HG03103 (cell line): Measurements from ENCODE around the gene OR51D1.

Experiments
- ATAC-seq: cut with Tn5 transposase; IDR thresholded peaks from one replicate; pipeline ENCODE4 v1.9.1; 2021; ENCODE audit warnings: low read depth; ENCODE audit not compliant: unreplicated experiment

OR51D1 gene, protein sequence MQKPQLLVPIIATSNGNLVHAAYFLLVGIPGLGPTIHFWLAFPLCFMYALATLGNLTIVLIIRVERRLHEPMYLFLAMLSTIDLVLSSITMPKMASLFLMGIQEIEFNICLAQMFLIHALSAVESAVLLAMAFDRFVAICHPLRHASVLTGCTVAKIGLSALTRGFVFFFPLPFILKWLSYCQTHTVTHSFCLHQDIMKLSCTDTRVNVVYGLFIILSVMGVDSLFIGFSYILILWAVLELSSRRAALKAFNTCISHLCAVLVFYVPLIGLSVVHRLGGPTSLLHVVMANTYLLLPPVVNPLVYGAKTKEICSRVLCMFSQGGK

GRCh38 chr11:4636962-4637661, at the start of gene OR51D1:
OR51D1 (plus strand) TSS chr11:4637477; CDS start chr11:4639791, 2,314 bp downstream.
- ATAC-seq, result peak; percentile 93

- ATAC-seq, result no peak
Measured at GRCh38 chr11:4589017-4589416, 48.3 kb upstream of the OR51D1 start.

DNA sequence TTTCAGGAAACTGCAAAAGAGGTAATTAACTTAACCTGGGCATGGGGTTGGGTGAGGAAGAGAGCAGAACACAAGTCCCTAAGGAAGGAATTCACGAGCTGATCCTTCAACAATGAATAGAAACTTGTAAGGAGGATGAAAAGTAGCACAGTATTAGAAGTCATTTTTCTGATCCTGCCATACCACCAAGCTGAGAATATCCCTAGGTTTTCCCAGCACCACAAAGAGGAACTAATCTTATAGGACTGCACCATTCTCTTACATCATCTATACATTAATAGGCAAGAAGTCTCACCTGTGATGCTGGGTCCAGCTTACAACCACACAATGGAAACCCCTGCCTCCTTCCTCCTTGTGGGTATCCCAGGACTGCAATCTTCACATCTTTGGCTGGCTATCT, 43.5 kb upstream of the OR51D1 start, which contains the start of gene OR52I1:
TSS of gene OR52I1 (plus strand) at position 301 of the 400 bp plus-strand sequence. CDS start at position 301, 0 bp downstream.
- ATAC-seq, result no peak

- no peak for ATAC-seq
Measured at GRCh38 chr11:4605057-4605456, 32.2 kb upstream of the OR51D1 start.

GRCh38 chr11:4606231-4607015, 30.9 kb upstream of the OR51D1 start:
- no peak for ATAC-seq

GRCh38 chr11:4607096-4607495, 30.2 kb upstream of the OR51D1 start:
- ATAC-seq, result no peak

DNA sequence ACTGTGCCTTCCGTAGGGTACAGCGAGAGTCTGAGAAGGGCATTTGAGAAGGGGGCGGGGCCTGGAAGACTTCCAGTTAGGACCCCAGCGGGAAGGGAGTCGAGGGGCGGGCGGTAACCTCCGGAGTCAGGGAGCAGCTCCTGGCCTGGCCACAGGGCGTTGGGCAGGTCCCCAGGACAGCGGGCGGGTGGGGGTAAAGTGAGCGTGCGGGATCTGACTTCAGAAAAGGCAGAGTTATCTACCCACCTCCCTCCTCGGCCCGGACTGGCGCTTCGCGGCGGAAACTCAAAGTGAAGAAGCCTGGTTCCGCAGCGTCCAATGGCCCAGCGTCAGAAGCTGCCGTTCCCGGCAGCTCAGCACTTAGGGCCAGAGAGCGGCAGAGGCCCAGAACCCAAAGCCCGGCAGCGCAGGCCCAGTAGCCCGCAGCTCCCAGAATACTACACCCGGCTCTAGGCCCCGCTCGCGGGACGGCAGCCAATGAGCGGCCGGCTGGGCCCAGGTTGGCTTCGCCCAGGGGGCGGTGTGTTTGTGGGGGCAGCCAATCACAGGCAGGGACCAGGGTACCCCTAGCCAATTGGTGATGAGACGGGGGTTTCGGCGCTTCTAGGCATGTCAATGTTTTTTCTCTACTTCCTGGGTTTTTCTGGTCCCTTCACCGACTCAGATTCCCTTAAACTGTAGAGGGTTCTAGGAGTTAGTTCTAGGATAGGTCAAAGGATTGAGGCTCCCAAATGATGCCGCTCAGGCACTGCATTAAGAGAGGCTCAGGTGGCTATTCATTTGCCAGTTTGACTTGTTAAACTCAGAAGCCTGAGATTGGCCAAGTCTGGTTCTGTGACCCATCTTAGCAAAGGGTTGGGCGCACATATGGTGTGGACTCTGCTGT, 29.3 kb upstream of the OR51D1 start, which contains the start of gene TRIM68:
TSS of gene TRIM68 (minus strand) at position 451 of the 886 bp plus-strand sequence. CDS start 2,727 bp downstream, outside the sequence.
- ATAC-seq, result peak; percentile 99

GRCh38 chr11:4610258-4610935, 26.9 kb upstream of the OR51D1 start:
- no peak for ATAC-seq

- no peak for ATAC-seq
Measured at GRCh38 chr11:4611986-4612385, 25.3 kb upstream of the OR51D1 start.

GRCh38 chr11:4615856-4616444, 21.3 kb upstream of the OR51D1 start:
- no peak for ATAC-seq

DNA sequence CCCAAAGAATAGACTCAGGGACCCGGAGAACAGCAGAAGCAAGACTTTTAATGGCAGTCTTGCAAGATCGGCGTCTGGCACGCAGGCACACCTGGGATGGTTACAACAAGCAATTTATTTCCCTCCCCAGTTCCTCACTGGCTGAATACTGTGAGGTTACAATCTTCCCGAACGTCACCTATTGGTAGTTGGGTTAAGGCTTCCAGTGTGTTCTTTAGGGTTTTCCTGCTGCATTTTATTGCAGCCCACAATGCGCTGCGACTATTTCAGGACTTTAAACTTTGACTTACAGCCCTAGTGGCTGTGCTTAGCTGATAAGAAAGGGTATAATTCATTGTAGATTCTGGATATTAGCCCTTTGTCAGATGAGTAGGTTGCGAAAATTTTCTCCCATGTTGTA, 17.8 kb upstream of the OR51D1 start:
- ATAC-seq, result no peak

GRCh38 chr11:4626207-4627099, 10.8 kb upstream of the OR51D1 start:
- peak; percentile 86 for ATAC-seq

GRCh38 chr11:4636136-4636535, 1.1 kb upstream of the OR51D1 start:
- ATAC-seq, result no peak

DNA sequence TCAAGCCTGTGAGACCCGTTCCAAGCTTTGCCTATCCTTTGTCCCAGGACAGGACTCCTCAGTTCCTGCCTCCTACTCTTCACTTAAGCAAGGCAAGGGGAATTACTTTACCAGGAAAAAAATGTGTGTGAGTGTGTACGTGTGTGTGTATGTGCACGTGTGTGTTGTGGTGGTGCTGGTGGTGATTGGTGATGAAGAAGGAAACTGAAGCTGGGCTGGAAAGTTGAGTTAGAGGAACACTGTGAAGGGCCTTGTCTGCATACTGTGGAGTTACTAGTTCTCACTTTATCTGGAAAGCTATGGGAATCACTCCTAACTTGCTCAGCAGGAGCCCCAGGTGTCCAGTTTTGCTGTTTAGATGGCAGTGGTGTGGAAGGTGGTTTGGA, 378 bp downstream of the OR51D1 start:
- no peak for ATAC-seq

DNA sequence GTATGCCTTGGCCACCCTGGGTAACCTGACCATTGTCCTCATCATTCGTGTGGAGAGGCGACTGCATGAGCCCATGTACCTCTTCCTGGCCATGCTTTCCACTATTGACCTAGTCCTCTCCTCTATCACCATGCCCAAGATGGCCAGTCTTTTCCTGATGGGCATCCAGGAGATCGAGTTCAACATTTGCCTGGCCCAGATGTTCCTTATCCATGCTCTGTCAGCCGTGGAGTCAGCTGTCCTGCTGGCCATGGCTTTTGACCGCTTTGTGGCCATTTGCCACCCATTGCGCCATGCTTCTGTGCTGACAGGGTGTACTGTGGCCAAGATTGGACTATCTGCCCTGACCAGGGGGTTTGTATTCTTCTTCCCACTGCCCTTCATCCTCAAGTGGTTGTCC, 2.7 kb downstream of the OR51D1 start:
- ATAC-seq, result no peak

- no peak for ATAC-seq
Measured at GRCh38 chr11:4641501-4641900, 4.2 kb downstream of the OR51D1 start.

GRCh38 chr11:4642043-4642442, 4.8 kb downstream of the OR51D1 start:
- ATAC-seq, result no peak

GRCh38 chr11:4643076-4643475, 5.8 kb downstream of the OR51D1 start:
- ATAC-seq, result no peak
